Keratinocyte (primary cell): ENCODE measurements around the gene CDH10.

Source experiments
- EZH2 ChIP-seq: IDR thresholded peaks from one replicate; pipeline ENCODE4 v1.6.1; 2012; ENCODE audit warnings: inconsistent platforms, mild to moderate bottlenecking, low read length, moderate library complexity
- TF ChIP-seq, protein P1 (sequence below), 3 experiments: IDR thresholded peaks in 1 of 3; conservative IDR thresholded peaks in 1 of 3; optimal IDR thresholded peaks in 1 of 3; 2 replicates in 2 of 3; 3 replicates in 1 of 3; pipeline versions ENCODE3 to v1.5.1; 2011; ENCODE audit warnings: low read length in 3 of 3, mild to moderate bottlenecking in 3 of 3, moderate library complexity in 2 of 3, control low read depth in 1 of 3, inconsistent platforms in 1 of 3; ENCODE audit not compliant: insufficient read depth in 2 of 3; ENCODE audit errors: extremely low read depth in 1 of 3

DNA sequence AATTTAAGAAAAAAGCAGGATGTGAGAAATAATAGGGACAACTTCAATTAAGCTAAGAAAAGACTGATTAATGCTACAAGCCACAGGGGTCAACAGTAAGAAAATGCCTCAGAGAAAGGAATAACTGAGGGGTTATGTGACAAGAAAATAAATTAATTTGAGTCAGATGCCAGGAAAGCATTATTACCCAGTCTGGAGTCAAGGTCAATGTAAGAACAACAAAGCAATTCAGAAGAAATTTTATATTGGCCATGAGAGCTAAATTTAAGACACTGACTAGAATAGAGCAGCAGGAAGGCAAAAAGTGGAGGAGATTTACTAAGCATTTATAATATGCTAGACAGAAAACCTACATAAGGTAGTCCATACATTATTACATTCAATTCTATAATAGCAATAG is 73.5 kb downstream of the CDH10 start:
- TF ChIP-seq, protein P1, sequence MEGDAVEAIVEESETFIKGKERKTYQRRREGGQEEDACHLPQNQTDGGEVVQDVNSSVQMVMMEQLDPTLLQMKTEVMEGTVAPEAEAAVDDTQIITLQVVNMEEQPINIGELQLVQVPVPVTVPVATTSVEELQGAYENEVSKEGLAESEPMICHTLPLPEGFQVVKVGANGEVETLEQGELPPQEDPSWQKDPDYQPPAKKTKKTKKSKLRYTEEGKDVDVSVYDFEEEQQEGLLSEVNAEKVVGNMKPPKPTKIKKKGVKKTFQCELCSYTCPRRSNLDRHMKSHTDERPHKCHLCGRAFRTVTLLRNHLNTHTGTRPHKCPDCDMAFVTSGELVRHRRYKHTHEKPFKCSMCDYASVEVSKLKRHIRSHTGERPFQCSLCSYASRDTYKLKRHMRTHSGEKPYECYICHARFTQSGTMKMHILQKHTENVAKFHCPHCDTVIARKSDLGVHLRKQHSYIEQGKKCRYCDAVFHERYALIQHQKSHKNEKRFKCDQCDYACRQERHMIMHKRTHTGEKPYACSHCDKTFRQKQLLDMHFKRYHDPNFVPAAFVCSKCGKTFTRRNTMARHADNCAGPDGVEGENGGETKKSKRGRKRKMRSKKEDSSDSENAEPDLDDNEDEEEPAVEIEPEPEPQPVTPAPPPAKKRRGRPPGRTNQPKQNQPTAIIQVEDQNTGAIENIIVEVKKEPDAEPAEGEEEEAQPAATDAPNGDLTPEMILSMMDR (optimal IDR thresholded peaks at IDR 0.05 in 1 of 3, IDR thresholded peaks at IDR 0.05 in 1 of 3, conservative IDR thresholded peaks at IDR 0.05 in 1 of 3; ENCODE audit: extremely low read depth in 1 of 3, insufficient read depth in 2 of 3, low read length in 3 of 3), result no peak
- TF ChIP-seq EZH2, result no peak
